ENCODE measurements around the gene CAPN14. TPM values are rescaled to one million over a fixed set of nuclear protein-coding genes. Genes with fewer than 3 reads are reported as not detected.

CAPN14 gene
- total RNA-seq, 1 donor from 2014 or later, result 0.14 TPM

GRCh38 chr2:31205186-31205585 is 12.1 kb downstream of the CAPN14 start:
- Histone ChIP-seq H3K9me3 (ENCODE audit: insufficient read depth, low read depth, low read length) (peaks cover 3% of the 10 kb centered on the region), H3K27ac (ENCODE audit: low read depth, low read length) (no peak overlapping the region), H4K20me1 (ENCODE audit: insufficient read depth, low read length) (no peaks in the 10 kb centered on the region), H3K9ac (ENCODE audit: low read length) (no peak overlapping the region), H3K79me2 (ENCODE audit: insufficient read depth, low read length) (no peaks in the 10 kb centered on the region), H3K36me3 (ENCODE audit: insufficient read depth, low read length) (no peaks in the 10 kb centered on the region), H2AFZ (ENCODE audit: low read depth, low read length) (no peak overlapping the region), H3K4me2 (ENCODE audit: low read length) (no peak overlapping the region), H3K27me3 (ENCODE audit: insufficient read depth, low read length) (no peaks in the 10 kb centered on the region), H3K4me3 (ENCODE audit: insufficient read depth, low read depth, low read length) (no peak overlapping the region), H3K4me1 (ENCODE audit: insufficient read depth, low read length) (no peaks in the 10 kb centered on the region)
- FAIRE-seq, result no peak
- Mint-ChIP-seq H3K36me3 (ENCODE audit: low read depth, unreplicated experiment) (no peaks in the 10 kb centered on the region), H3K4me1 (ENCODE audit: low read depth, unreplicated experiment) (no peaks in the 10 kb centered on the region), H3K9me3 (ENCODE audit: unreplicated experiment) (peaks cover 2% of the 10 kb centered on the region), H3K27me3 (ENCODE audit: low read depth, unreplicated experiment) (peaks cover 22% of the 10 kb centered on the region), H3K27ac (ENCODE audit: unreplicated experiment) (no peak overlapping the region), H3K4me3 (ENCODE audit: unreplicated experiment) (no peak overlapping the region)
- DNase-seq (ENCODE audit: low read depth), result no peak
- TF ChIP-seq CTCF (IDR thresholded peaks at IDR 0.05; ENCODE audit: insufficient read depth, low read depth, low read length), result no peak
- TF ChIP-seq EZH2 (IDR thresholded peaks at IDR 0.05; ENCODE audit: insufficient read depth, low read length), result no peak

- H3K4me3 Mint-ChIP-seq (ENCODE audit: unreplicated experiment), result no peak overlapping the region
- no peaks in the 10 kb centered on the region for H3K36me3 Mint-ChIP-seq (ENCODE audit: low read depth, unreplicated experiment)
- Histone ChIP-seq H3K4me1 (ENCODE audit: insufficient read depth, low read length) (no peaks in the 10 kb centered on the region), H2AFZ (ENCODE audit: low read depth, low read length) (no peak overlapping the region), H3K4me3 (ENCODE audit: insufficient read depth, low read depth, low read length) (no peak overlapping the region), H3K36me3 (ENCODE audit: insufficient read depth, low read length) (no peaks in the 10 kb centered on the region), H3K9me3 (ENCODE audit: insufficient read depth, low read depth, low read length) (peaks cover 3% of the 10 kb centered on the region), H3K4me2 (ENCODE audit: low read length) (no peak overlapping the region), H3K79me2 (ENCODE audit: insufficient read depth, low read length) (no peaks in the 10 kb centered on the region), H3K27me3 (ENCODE audit: insufficient read depth, low read length) (no peaks in the 10 kb centered on the region), H4K20me1 (ENCODE audit: insufficient read depth, low read length) (no peaks in the 10 kb centered on the region), H3K9ac (ENCODE audit: low read length) (no peak overlapping the region), H3K27ac (ENCODE audit: low read depth, low read length) (no peak overlapping the region)
- DNase-seq (ENCODE audit: low read depth) (no peak), FAIRE-seq (no peak)
- no peak overlapping the region for H3K27ac Mint-ChIP-seq (ENCODE audit: unreplicated experiment)
- H3K27me3 Mint-ChIP-seq (ENCODE audit: low read depth, unreplicated experiment), result peaks cover 21% of the 10 kb centered on the region
- TF ChIP-seq EZH2 (IDR thresholded peaks at IDR 0.05; ENCODE audit: insufficient read depth, low read length) (no peak), CTCF (IDR thresholded peaks at IDR 0.05; ENCODE audit: insufficient read depth, low read depth, low read length) (no peak)
- H3K4me1 Mint-ChIP-seq (ENCODE audit: low read depth, unreplicated experiment), result no peaks in the 10 kb centered on the region
- H3K9me3 Mint-ChIP-seq (ENCODE audit: unreplicated experiment), result peaks cover 2% of the 10 kb centered on the region
Measured at GRCh38 chr2:31204783-31205182, 12.5 kb downstream of the CAPN14 start.

- Histone ChIP-seq H4K20me1 (ENCODE audit: insufficient read depth, low read length) (no peaks in the 10 kb centered on the region), H3K79me2 (ENCODE audit: insufficient read depth, low read length) (no peaks in the 10 kb centered on the region), H3K27me3 (ENCODE audit: insufficient read depth, low read length) (no peaks in the 10 kb centered on the region), H3K4me3 (ENCODE audit: insufficient read depth, low read depth, low read length) (no peak overlapping the region), H3K9ac (ENCODE audit: low read length) (no peak overlapping the region), H3K9me3 (ENCODE audit: insufficient read depth, low read depth, low read length) (peaks cover 3% of the 10 kb centered on the region), H3K36me3 (ENCODE audit: insufficient read depth, low read length) (no peaks in the 10 kb centered on the region), H3K4me2 (ENCODE audit: low read length) (no peak overlapping the region), H3K4me1 (ENCODE audit: insufficient read depth, low read length) (no peaks in the 10 kb centered on the region), H2AFZ (ENCODE audit: low read depth, low read length) (no peak overlapping the region), H3K27ac (ENCODE audit: low read depth, low read length) (no peak overlapping the region)
- DNase-seq (ENCODE audit: low read depth) (no peak), FAIRE-seq (no peak)
- Mint-ChIP-seq H3K4me3 (ENCODE audit: unreplicated experiment) (no peak overlapping the region), H3K4me1 (ENCODE audit: low read depth, unreplicated experiment) (no peaks in the 10 kb centered on the region), H3K27ac (ENCODE audit: unreplicated experiment) (no peak overlapping the region), H3K9me3 (ENCODE audit: unreplicated experiment) (peaks cover 2% of the 10 kb centered on the region), H3K27me3 (ENCODE audit: low read depth, unreplicated experiment) (peaks cover 17% of the 10 kb centered on the region), H3K36me3 (ENCODE audit: low read depth, unreplicated experiment) (no peaks in the 10 kb centered on the region)
- TF ChIP-seq EZH2 (IDR thresholded peaks at IDR 0.05; ENCODE audit: insufficient read depth, low read length) (no peak), CTCF (IDR thresholded peaks at IDR 0.05; ENCODE audit: insufficient read depth, low read depth, low read length) (no peak)
Measured at GRCh38 chr2:31203916-31204315, 13.4 kb downstream of the CAPN14 start.

All from astrocyte (in vitro differentiated cells and primary cell).